ENCODE measurements around the gene NUP93.
A peak's percentile ranks its signal among the peaks of the same experiment; 100 is the strongest.

NUP93 gene

GRCh38 chr16:56777482-56777881 lies 47.6 kb downstream of the NUP93 start:
- DNase-seq (no peak), ATAC-seq (ENCODE audit: insufficient read depth, low read depth) (no peak)
- H3K27ac ChIP-seq (ENCODE audit: low read length), result no peak overlapping the region
- TF ChIP-seq, protein P1, sequence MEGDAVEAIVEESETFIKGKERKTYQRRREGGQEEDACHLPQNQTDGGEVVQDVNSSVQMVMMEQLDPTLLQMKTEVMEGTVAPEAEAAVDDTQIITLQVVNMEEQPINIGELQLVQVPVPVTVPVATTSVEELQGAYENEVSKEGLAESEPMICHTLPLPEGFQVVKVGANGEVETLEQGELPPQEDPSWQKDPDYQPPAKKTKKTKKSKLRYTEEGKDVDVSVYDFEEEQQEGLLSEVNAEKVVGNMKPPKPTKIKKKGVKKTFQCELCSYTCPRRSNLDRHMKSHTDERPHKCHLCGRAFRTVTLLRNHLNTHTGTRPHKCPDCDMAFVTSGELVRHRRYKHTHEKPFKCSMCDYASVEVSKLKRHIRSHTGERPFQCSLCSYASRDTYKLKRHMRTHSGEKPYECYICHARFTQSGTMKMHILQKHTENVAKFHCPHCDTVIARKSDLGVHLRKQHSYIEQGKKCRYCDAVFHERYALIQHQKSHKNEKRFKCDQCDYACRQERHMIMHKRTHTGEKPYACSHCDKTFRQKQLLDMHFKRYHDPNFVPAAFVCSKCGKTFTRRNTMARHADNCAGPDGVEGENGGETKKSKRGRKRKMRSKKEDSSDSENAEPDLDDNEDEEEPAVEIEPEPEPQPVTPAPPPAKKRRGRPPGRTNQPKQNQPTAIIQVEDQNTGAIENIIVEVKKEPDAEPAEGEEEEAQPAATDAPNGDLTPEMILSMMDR (IDR thresholded peaks at IDR 0.05; ENCODE audit: borderline replicate concordance, extremely low read depth, low read length, poor library complexity, severe bottlenecking), result no peak
- TF ChIP-seq EZH2 (IDR thresholded peaks at IDR 0.05; ENCODE audit: borderline replicate concordance, low read depth, low read length, severe bottlenecking), result no peak
- H3K4me2 ChIP-seq (ENCODE audit: insufficient read depth, low read length), result no peak overlapping the region
- H3K4me1 ChIP-seq (ENCODE audit: insufficient read depth, low read length), result peaks cover 49% of the 10 kb centered on the region
- H3K36me3 ChIP-seq (ENCODE audit: insufficient read depth, low read length), result 0 out of 2 replicates have a peak, but pooled peaks cover 5% of the 10 kb centered on the region
- no peak overlapping the region for H2AFZ ChIP-seq (ENCODE audit: low read depth, low read length)
- H3K9ac ChIP-seq (ENCODE audit: low read depth, low read length), result no peak overlapping the region
- H3K79me2 ChIP-seq (ENCODE audit: insufficient read depth, low read length), result peaks cover 75% of the 10 kb centered on the region
- H4K20me1 ChIP-seq (ENCODE audit: insufficient read depth, low read length), result peaks cover 38% of the 10 kb centered on the region; the same call in 1 of the 2 replicates
- no peaks in the 10 kb centered on the region for H3K27me3 ChIP-seq (ENCODE audit: insufficient read depth, low read length, poor library complexity)
- H3K9me3 ChIP-seq (ENCODE audit: insufficient read depth, low read length, severe bottlenecking), result no peaks in the 10 kb centered on the region
- no peak overlapping the region for H3K4me3 ChIP-seq (ENCODE audit: low read depth in 1 of 2, low read length in 2 of 2)

DNA sequence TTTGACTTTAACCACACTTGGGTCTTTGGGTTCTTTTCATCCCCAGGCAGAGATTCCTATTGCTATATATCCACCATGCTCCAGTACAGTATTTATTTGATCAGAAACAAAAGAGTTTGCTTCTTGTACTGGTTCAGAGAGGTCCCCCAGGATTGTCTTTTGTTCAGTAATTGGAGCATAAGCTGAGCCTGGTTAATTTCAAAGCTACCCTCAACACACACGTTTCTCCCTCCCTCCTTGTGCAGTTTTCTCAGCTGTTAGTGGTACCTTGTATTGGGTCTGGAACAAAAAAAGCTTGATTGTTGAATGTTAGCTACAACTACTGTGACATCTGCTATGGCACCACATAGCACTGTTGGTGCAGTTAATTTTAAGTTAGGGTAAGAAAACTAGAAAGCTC lies 50.0 kb downstream of the NUP93 start:
- Histone ChIP-seq H3K36me3 (ENCODE audit: insufficient read depth, low read length) (no peaks in the 10 kb centered on the region), H3K4me3 (ENCODE audit: low read depth in 1 of 2, low read length in 2 of 2) (no peak overlapping the region), H3K9ac (ENCODE audit: low read depth, low read length) (no peak overlapping the region), H3K79me2 (ENCODE audit: insufficient read depth, low read length) (peaks cover 72% of the 10 kb centered on the region), H3K27me3 (ENCODE audit: insufficient read depth, low read length, poor library complexity) (no peaks in the 10 kb centered on the region), H3K4me1 (ENCODE audit: insufficient read depth, low read length) (peaks cover 39% of the 10 kb centered on the region), H2AFZ (ENCODE audit: low read depth, low read length) (no peak overlapping the region), H3K4me2 (ENCODE audit: insufficient read depth, low read length) (peak overlapping the region; percentile 19), H4K20me1 (ENCODE audit: insufficient read depth, low read length) (peaks cover 28% of the 10 kb centered on the region; the same call in 1 of the 2 replicates), H3K9me3 (ENCODE audit: insufficient read depth, low read length, severe bottlenecking) (no peaks in the 10 kb centered on the region), H3K27ac (ENCODE audit: low read length) (peak overlapping the region; percentile 29)
- TF ChIP-seq EZH2 (IDR thresholded peaks at IDR 0.05; ENCODE audit: borderline replicate concordance, low read depth, low read length, severe bottlenecking), result no peak
- TF ChIP-seq, protein P1 (IDR thresholded peaks at IDR 0.05; ENCODE audit: borderline replicate concordance, extremely low read depth, low read length, poor library complexity, severe bottlenecking), result no peak
- DNase-seq, result no peak
- ATAC-seq (ENCODE audit: insufficient read depth, low read depth), result peak; percentile 42; the same call in 2 of the 3 replicates

DNA sequence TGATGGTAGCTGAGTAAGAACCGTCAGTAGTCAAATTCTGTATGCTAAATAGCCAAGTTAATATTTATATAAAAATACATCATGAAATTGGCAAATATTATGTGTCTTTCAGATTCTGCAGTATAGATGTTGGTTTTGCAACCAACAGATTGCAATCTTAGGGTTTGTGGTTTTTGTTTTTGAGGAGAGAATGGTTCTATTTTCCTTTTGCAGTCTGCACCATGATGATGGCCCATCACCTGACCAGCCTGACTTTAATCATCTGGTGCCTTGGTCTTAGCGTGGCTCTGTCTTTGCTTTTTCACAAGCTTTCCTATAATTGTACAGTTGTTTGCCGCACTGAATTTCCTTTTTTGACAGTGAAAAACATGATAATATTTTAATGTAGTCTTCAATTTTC lies 50.7 kb downstream of the NUP93 start:
- Histone ChIP-seq H3K36me3 (ENCODE audit: insufficient read depth, low read length) (no peaks in the 10 kb centered on the region), H3K4me2 (ENCODE audit: insufficient read depth, low read length) (peak overlapping the region; percentile 36), H3K4me1 (ENCODE audit: insufficient read depth, low read length) (peaks cover 39% of the 10 kb centered on the region)

More for the DNA sequence above, 50.7 kb downstream of the NUP93 start:
- Histone ChIP-seq H3K27ac (ENCODE audit: low read length) (peak overlapping the region; percentile 33), H3K4me3 (ENCODE audit: low read depth in 1 of 2, low read length in 2 of 2) (no peak overlapping the region), H2AFZ (ENCODE audit: low read depth, low read length) (no peak overlapping the region), H3K9ac (ENCODE audit: low read depth, low read length) (no peak overlapping the region), H3K27me3 (ENCODE audit: insufficient read depth, low read length, poor library complexity) (no peaks in the 10 kb centered on the region), H4K20me1 (ENCODE audit: insufficient read depth, low read length) (peaks cover 24% of the 10 kb centered on the region; the same call in 1 of the 2 replicates), H3K79me2 (ENCODE audit: insufficient read depth, low read length) (peaks cover 71% of the 10 kb centered on the region), H3K9me3 (ENCODE audit: insufficient read depth, low read length, severe bottlenecking) (no peaks in the 10 kb centered on the region)
- ATAC-seq (ENCODE audit: insufficient read depth, low read depth) (peak; percentile 92), DNase-seq (peak; percentile 41)
- TF ChIP-seq EZH2 (IDR thresholded peaks at IDR 0.05; ENCODE audit: borderline replicate concordance, low read depth, low read length, severe bottlenecking), result no peak
- TF ChIP-seq, protein P1 (IDR thresholded peaks at IDR 0.05; ENCODE audit: borderline replicate concordance, extremely low read depth, low read length, poor library complexity, severe bottlenecking), result no peak

Data from DND-41 (cell line).